H1 (cell line): ENCODE results near the gene SLC6A18. TPM values are rescaled to one million over a fixed set of nuclear protein-coding genes. Genes with fewer than 3 reads are reported as not detected.

Experiments
- CTCF ChIA-PET: fragments of 300-600 bp; sonication (Branson Sonifier 250); formaldehyde crosslinking; loops from one replicate; lab custom pipeline; 2021; ENCODE audit not compliant: partially characterized antibody; lab: Charles Lee
- POLR2A ChIA-PET: fragments of 300-600 bp; sonication (Branson Sonifier 250); formaldehyde crosslinking; loops from one replicate; lab custom pipeline; 2021; ENCODE audit warnings: inconsistent platforms; ENCODE audit not compliant: partially characterized antibody; lab: Charles Lee
- DNase-seq, 2 experiments: peaks; one replicate each; pipeline versions ENCODE4 v3.0.0 to v3.0.0-alpha.2; 2010 to 2022; ENCODE audit warnings: low spot score in 2 of 2, low read depth in 1 of 2, mixed read lengths in 1 of 2
- FAIRE-seq: peaks from 2 replicates; lab custom pipeline; 2011; peaks lifted over from hg19 to GRCh38; lab: Jason Lieb, UNC
- H2AFZ ChIP-seq: 2 replicates; pipeline ENCODE4 v1.8.1; 2012; ENCODE audit warnings: low read length, inconsistent platforms
- H2AK5ac ChIP-seq: 2 replicates; pipeline ENCODE4 v1.6.1; 2013; ENCODE audit warnings: low read depth, low read length
- H2BK120ac ChIP-seq: replicated peaks from 2 replicates; pipeline ENCODE3; 2013; ENCODE audit warnings: low read depth, low read length, inconsistent platforms
- H2BK12ac ChIP-seq: 2 replicates; pipeline ENCODE4 v1.6.1; 2013; ENCODE audit warnings: low read depth, low read length
- H2BK15ac ChIP-seq: 2 replicates; pipeline ENCODE4 v1.6.1; 2013; ENCODE audit warnings: low read length
- H2BK20ac ChIP-seq: 2 replicates; pipeline ENCODE4 v1.6.1; 2013; ENCODE audit warnings: low read length
- H2BK5ac ChIP-seq: 2 replicates; pipeline ENCODE4 v1.6.1; 2013; ENCODE audit warnings: low read depth, low read length
- H3K14ac ChIP-seq: 2 replicates; pipeline ENCODE4 v1.6.1; 2013; ENCODE audit warnings: inconsistent platforms; ENCODE audit not compliant: insufficient read length
- H3K18ac ChIP-seq: 2 replicates; pipeline ENCODE4 v1.6.1; 2013; ENCODE audit warnings: low read length; ENCODE audit errors: extremely low read depth
- H3K23ac ChIP-seq: 2 replicates; pipeline ENCODE4 v1.6.1; 2013; ENCODE audit warnings: inconsistent platforms; ENCODE audit not compliant: insufficient read length
- H3K23me2 ChIP-seq: 2 replicates; pipeline ENCODE4 v1.6.1; 2013; ENCODE audit warnings: low read depth, low read length
- H3K27ac ChIP-seq: 2 replicates; pipeline ENCODE4 v1.6.1; 2011; ENCODE audit warnings: low read depth, low read length, inconsistent platforms
- H3K27me3 ChIP-seq, 4 experiments: replicated peaks in 1 of 4; 1 replicate in 1 of 4; 2 replicates in 3 of 4; pipeline versions ENCODE4 v1.6.1 to v1.8.1; 2011 to 2013; ENCODE audit warnings: low read length in 3 of 4, mild to moderate bottlenecking in 3 of 4, inconsistent platforms in 2 of 4, mixed read lengths in 2 of 4, moderate library complexity in 1 of 4; ENCODE audit not compliant: control insufficient read depth in 3 of 4, insufficient read depth in 3 of 4; ENCODE audit errors: extremely low read depth in 1 of 4
- H3K36me3 ChIP-seq, 4 experiments: 2 replicates each; pipeline versions ENCODE4 v1.6.1 to v1.8.1; 2011 to 2013; ENCODE audit warnings: mild to moderate bottlenecking in 4 of 4, low read length in 3 of 4, moderate library complexity in 2 of 4, control low read depth in 1 of 4, inconsistent platforms in 1 of 4; ENCODE audit not compliant: insufficient read depth in 4 of 4, control insufficient read depth in 2 of 4
- H3K4ac ChIP-seq: replicated peaks from 2 replicates; pipeline ENCODE3; 2013; ENCODE audit warnings: low read length, low read depth, mixed read lengths, inconsistent platforms; ENCODE audit not compliant: insufficient read length
- H3K4me1 ChIP-seq, 4 experiments: replicated peaks in 1 of 4; 1 replicate in 1 of 4; 2 replicates in 3 of 4; pipeline versions ENCODE4 v1.6.1 to v1.8.1; 2011 to 2013; ENCODE audit warnings: low read length in 3 of 4, inconsistent platforms in 2 of 4, mixed read lengths in 1 of 4; ENCODE audit not compliant: insufficient read depth in 4 of 4, control insufficient read depth in 3 of 4
- H3K4me2 ChIP-seq, 2 experiments: 2 replicates each; pipeline versions ENCODE4 v1.6.1 to v1.8.1; 2011 to 2013; ENCODE audit warnings: low read depth in 2 of 2, low read length in 2 of 2, control low read depth in 1 of 2, inconsistent platforms in 1 of 2, mild to moderate bottlenecking in 1 of 2; ENCODE audit not compliant: insufficient read depth in 1 of 2
- H3K4me3 ChIP-seq, 4 experiments: fragments of 200-600, 300-600 bp in 1 of 4; sonication (generic), shearing (Covaris generic), sonication (Bioruptor Twin) in 1 of 4; 2 replicates each; pipeline versions ENCODE4 v1.5.1 to v1.8.1; 2011 to 2016; ENCODE audit warnings: low read length in 4 of 4, low read depth in 3 of 4, control low read depth in 2 of 4, inconsistent platforms in 2 of 4, mild to moderate bottlenecking in 2 of 4, mixed read lengths in 1 of 4, moderate library complexity in 1 of 4; ENCODE audit not compliant: insufficient read depth in 2 of 4; ENCODE audit errors: extremely low read depth in 1 of 4
- H3K56ac ChIP-seq: replicated peaks from 2 replicates; pipeline ENCODE3; 2013; ENCODE audit warnings: low read depth, mild to moderate bottlenecking, mixed read lengths, low read length, inconsistent platforms; ENCODE audit not compliant: insufficient read length
- H3K79me1 ChIP-seq: 2 replicates; pipeline ENCODE4 v1.6.1; 2013; ENCODE audit warnings: low read depth, low read length, control low read depth
- H3K79me2 ChIP-seq, 2 experiments: 2 replicates each; pipeline versions ENCODE4 v1.6.1 to v1.8.1; 2012 to 2013; ENCODE audit warnings: low read length in 2 of 2, mild to moderate bottlenecking in 2 of 2, inconsistent platforms in 1 of 2; ENCODE audit not compliant: insufficient read depth in 2 of 2, control insufficient read depth in 1 of 2
- H3K9ac ChIP-seq, 4 experiments: replicated peaks in 1 of 4; 1 replicate in 1 of 4; 2 replicates in 3 of 4; pipeline versions ENCODE4 v1.6.1 to v1.8.1; 2011 to 2013; ENCODE audit warnings: low read depth in 3 of 4, low read length in 3 of 4, control low read depth in 2 of 4, mild to moderate bottlenecking in 2 of 4, moderate library complexity in 2 of 4, inconsistent platforms in 1 of 4; ENCODE audit errors: extremely low read depth in 1 of 4
- H3K9me3 ChIP-seq, 2 experiments: 2 replicates each; pipeline versions ENCODE4 v1.6.1 to v1.8.1; 2012 to 2013; ENCODE audit warnings: mild to moderate bottlenecking in 2 of 2, moderate library complexity in 2 of 2, control low read depth in 1 of 2, inconsistent platforms in 1 of 2, low read depth in 1 of 2, low read length in 1 of 2, mixed read lengths in 1 of 2; ENCODE audit not compliant: insufficient read depth in 2 of 2
- H4K20me1 ChIP-seq, 2 experiments: replicated peaks in 1 of 2; 2 replicates each; pipeline versions ENCODE3 to v1.8.1; 2011 to 2013; ENCODE audit warnings: inconsistent platforms in 2 of 2, low read length in 2 of 2, mild to moderate bottlenecking in 1 of 2; ENCODE audit not compliant: insufficient read depth in 2 of 2, control insufficient read depth in 1 of 2
- H4K5ac ChIP-seq: 2 replicates; pipeline ENCODE4 v1.6.1; 2013; ENCODE audit warnings: low read length, low read depth, mixed read lengths, inconsistent platforms; ENCODE audit not compliant: insufficient read length
- H4K8ac ChIP-seq: 2 replicates; pipeline ENCODE4 v1.8.0; 2013; ENCODE audit warnings: mild to moderate bottlenecking, moderate library complexity, low read length, inconsistent platforms; ENCODE audit not compliant: insufficient read depth; ENCODE audit errors: extremely low read depth
- H4K91ac ChIP-seq: replicated peaks from 2 replicates; pipeline ENCODE3; 2013; ENCODE audit warnings: low read length, mixed read lengths, inconsistent platforms; ENCODE audit not compliant: insufficient read length
- ASH2L ChIP-seq: fragments of 200-600, 300-600 bp; sonication (generic); IDR thresholded peaks from one replicate; pipeline ENCODE4 v1.7.1; 2017; ENCODE audit warnings: low read length
- CTCF ChIP-seq, 3 experiments: IDR thresholded peaks; 1 replicate in 2 of 3; 2 replicates in 1 of 3; pipeline versions ENCODE4 v1.5.1 to v1.6.1; 2011; ENCODE audit warnings: low read length in 3 of 3, mild to moderate bottlenecking in 3 of 3, inconsistent platforms in 2 of 3, low read depth in 1 of 3, moderate library complexity in 1 of 3; ENCODE audit not compliant: insufficient read depth in 1 of 3; ENCODE audit errors: control extremely low read depth in 1 of 3
- FOSL1 ChIP-seq: IDR thresholded peaks from 2 replicates; pipeline ENCODE4 v1.6.1; 2011; ENCODE audit warnings: mild to moderate bottlenecking, low read depth, low read length, moderate library complexity; ENCODE audit not compliant: insufficient read depth
- KDM4A ChIP-seq: IDR thresholded peaks from one replicate; pipeline ENCODE4 v1.7.1; 2012; ENCODE audit warnings: low read depth, mild to moderate bottlenecking, moderate library complexity, low read length, inconsistent platforms; ENCODE audit not compliant: severe bottlenecking
- KDM5A ChIP-seq: fragments of 200-600 bp; IDR thresholded peaks from 2 replicates; pipeline ENCODE4 v1.7.1; 2012; ENCODE audit warnings: mild to moderate bottlenecking, low read length, inconsistent platforms, mixed read lengths
- RBBP5 ChIP-seq: IDR thresholded peaks from 2 replicates; pipeline ENCODE4 v1.7.1; 2012; ENCODE audit warnings: low read depth, mild to moderate bottlenecking, inconsistent platforms, low read length, moderate library complexity, borderline replicate concordance
- SIRT6 ChIP-seq: IDR thresholded peaks from one replicate; pipeline ENCODE4 v1.7.1; 2012; ENCODE audit warnings: low read length, inconsistent platforms
- SIX5 ChIP-seq: IDR thresholded peaks from 2 replicates; pipeline ENCODE4 v1.6.1; 2011; ENCODE audit warnings: mild to moderate bottlenecking, low read depth, low read length
- SRF ChIP-seq: IDR thresholded peaks from 2 replicates; pipeline ENCODE4 v1.6.1; 2011; ENCODE audit warnings: mild to moderate bottlenecking, low read depth, low read length, moderate library complexity
- USF2 ChIP-seq: IDR thresholded peaks from 2 replicates; pipeline ENCODE4 v1.6.1; 2011; ENCODE audit warnings: low read length, improper control_type of control experiment
- ZNF274 ChIP-seq: IDR thresholded peaks from 2 replicates; pipeline ENCODE4 v1.7.0; 2012; ENCODE audit warnings: low read length, borderline replicate concordance; ENCODE audit errors: extremely low read depth
- WGBS, 2 experiments: shearing (Covaris generic) in 1 of 2; methylation state at CpG; one replicate each; pipeline versions ENCODE4 v1.1.6 to v1.1.7; 2013 to 2015; ENCODE audit warnings: low lambda C conversion rate in 2 of 2, mixed read lengths in 2 of 2, inconsistent platforms in 1 of 2, low coverage in 1 of 2, missing lambda C conversion rate in 1 of 2; ENCODE audit not compliant: insufficient replicate concordance in 2 of 2, insufficient coverage in 1 of 2, insufficient read length in 1 of 2; ENCODE audit errors: extremely low coverage in 1 of 2, missing lambda C conversion rate in 1 of 2; 5-methylcytosine and 5-hydroxymethylcytosine counted together
- polyA plus RNA-seq, 7 experiments: library from polyadenylated mRNA; depleted of rRNA in 3 of 7; stranded (reverse) in 5 of 7; unstranded in 2 of 7; fragments of >200 nt in 5 of 7; fragments of 200-250 nt in 2 of 7; gene quantifications; 1 replicate in 5 of 7; 2 replicates in 1 of 7; 4 replicates in 1 of 7; pipeline versions ENCODE4 v1.2.1 to v1.2.3, GENCODE V29; 2011 to 2013; ENCODE audit warnings: missing spikeins in 2 of 7, mixed read lengths in 2 of 7
- total RNA-seq: library from RNA; stranded (reverse); fragmentation: NEBNext Ultra II Directional; extraction: Animal tissue kit (Norgen Biotek cat#: 25700); gene quantifications from 2 replicates; pipeline ENCODE4 v1.2.1, GENCODE V29; 2021

Gene SLC6A18
- total and polyA plus RNA-seq, 2 of the 8 experiments (the other 6 are each of a cell fraction or from before 2014, with no cell fraction given), result not detected

GRCh38 chr5:1220351-1220750 is 4.8 kb upstream of the SLC6A18 start:
- H3K27me3 ChIP-seq, result no peaks in the 10 kb centered on the region; a peak in 1 of 7 replicates
- no peak overlapping the region for H3K18ac ChIP-seq
- H2AFZ ChIP-seq, result no peak overlapping the region
- no peak overlapping the region for H2BK20ac ChIP-seq
- no peak overlapping the region for H3K23ac ChIP-seq
- no peak for FAIRE-seq
- peaks cover 0 to 2% (median 0%) of the 10 kb centered on the region in 4 experiments; a peak in 2 of 7 replicates for H3K4me1 ChIP-seq
- H2BK12ac ChIP-seq, result no peak overlapping the region
- no peak overlapping the region for H2AK5ac ChIP-seq
- no peak overlapping the region for H2BK15ac ChIP-seq
- H3K4me3 ChIP-seq, result no peak overlapping the region
- WGBS, 2 experiments, result 94% methylated on average over 9 of the region's 9 CpGs; no CpG with 5 or more reads in 1 of the 2 experiments
- no peak overlapping the region for H2BK5ac ChIP-seq
- ChIA-PET CTCF (interaction anchor here (0.6 to 1.3 kb wide), 2 partner anchors 9 to 64 kb away, joined by 3 read pairs; no protein-coding TSS in a partner anchor), POLR2A (no interaction called here)
- no peak for DNase-seq
- H3K9ac ChIP-seq, result no peak overlapping the region
- no peak overlapping the region for H3K4me2 ChIP-seq
- no peaks in the 10 kb centered on the region for H3K36me3 ChIP-seq
- H3K23me2 ChIP-seq, result peaks cover 6% of the 10 kb centered on the region; the same call in 1 of the 2 replicates
- H3K4ac ChIP-seq, result no peak overlapping the region
- H4K20me1 ChIP-seq, result peaks cover 0 to 3% of the 10 kb centered on the region in 2 experiments
- H3K27ac ChIP-seq, result no peak overlapping the region
- peaks cover 0 to 6% of the 10 kb centered on the region in 2 experiments; a peak in 2 of 4 replicates for H3K9me3 ChIP-seq
- no peaks in the 10 kb centered on the region for H3K79me1 ChIP-seq
- no peak overlapping the region for H4K91ac ChIP-seq
- no peak overlapping the region for H3K14ac ChIP-seq
- no peaks in the 10 kb centered on the region for H3K79me2 ChIP-seq
- H3K56ac ChIP-seq, result no peak overlapping the region
- H2BK120ac ChIP-seq, result no peak overlapping the region
- H4K5ac ChIP-seq, result no peak overlapping the region
- H4K8ac ChIP-seq, result no peak overlapping the region
- no peak for TF ChIP-seq RBBP5
- TF ChIP-seq SIX5, result no peak
- TF ChIP-seq KDM5A, result no peak
- no peak for TF ChIP-seq ASH2L
- no peak for TF ChIP-seq USF2
- TF ChIP-seq KDM4A, result no peak
- TF ChIP-seq SRF, result no peak
- no peak for TF ChIP-seq ZNF274
- TF ChIP-seq CTCF (IDR thresholded peaks at IDR 0.05; ENCODE audit: control extremely low read depth in 1 of 3, insufficient read depth in 1 of 3, low read depth in 1 of 3, low read length in 3 of 3), result no peak
- no peak for TF ChIP-seq SIRT6
- no peak for TF ChIP-seq FOSL1
